ENCODE data around the gene RASGRP2.
"Not testable (repeated sequence)": the region's sequence is repeated elsewhere in the genome, so short reads cannot be mapped to it uniquely, and the experiment has no call there.

GRCh38 chr11:64701956-64702355 lies 42.0 kb downstream of the RASGRP2 start:
- not testable (repeated sequence) for TF ChIP-seq CTCF, POLR2A, EP300 (IDR thresholded peaks at IDR 0.05)
